ACHN (cell line): Measurements from ENCODE around the gene MARCHF10.
"Not testable (repeated sequence)": the region's sequence is repeated elsewhere in the genome, so short reads cannot be mapped to it uniquely, and the experiment has no call there.

ENCODE experiments used
- DNase-seq: peaks from one replicate; pipeline ENCODE4 v3.0.0-alpha.2; 2015
- in situ Hi-C: cut with HindIII; loops from 2 replicates; pipeline ENCODE4 v1.10.0; 2017; ENCODE audit warnings: low sequenced_read_pairs, low pct_ligation_motif_present, low pct_unique_long_range_greater_than_20kb

Gene MARCHF10

GRCh38 chr17:62793919-62794665, 14.0 kb downstream of the MARCHF10 start:
- DNase-seq: no peak
- in situ Hi-C loops: no loop called here

GRCh38 chr17:62792447-62792800, 15.7 kb downstream of the MARCHF10 start:
- DNase-seq: no peak
- in situ Hi-C loops: no loop called here

- no peak for DNase-seq
- in situ Hi-C loops: no loop called here
These were observed 16.2 kb downstream of the MARCHF10 start for GRCh38 chr17:62791767-62792446.

GRCh38 chr17:62791235-62791734, 16.8 kb downstream of the MARCHF10 start:
- peak; percentile 30 for DNase-seq
- in situ Hi-C loops: no loop called here

- in situ Hi-C loops: no loop called here
- no peak for DNase-seq
These were observed 17.5 kb downstream of the MARCHF10 start for GRCh38 chr17:62790564-62790986.

- in situ Hi-C loops: no loop called here
These were observed 20.7 kb downstream of the MARCHF10 start for GRCh38 chr17:62787366-62787765.

GRCh38 chr17:62786646-62787045, 21.5 kb downstream of the MARCHF10 start:
- no peak for DNase-seq
- in situ Hi-C loops: no loop called here

More at GRCh38 chr17:62787366-62787765, 20.7 kb downstream of the MARCHF10 start:
- no peak for DNase-seq

GRCh38 chr17:62785983-62786382, 22.1 kb downstream of the MARCHF10 start:
- DNase-seq, in situ Hi-C loops: not testable (repeated sequence)

GRCh38 chr17:62782730-62783270, 25.3 kb downstream of the MARCHF10 start:
- DNase-seq: no peak
- in situ Hi-C loops: no loop called here

GRCh38 chr17:62781831-62782251, 26.3 kb downstream of the MARCHF10 start:
- no peak for DNase-seq
- in situ Hi-C loops: no loop called here

GRCh38 chr17:62781356-62781755, 26.8 kb downstream of the MARCHF10 start:
- DNase-seq: no peak
- in situ Hi-C loops: no loop called here

GRCh38 chr17:62780951-62781350, 27.2 kb downstream of the MARCHF10 start:
- in situ Hi-C loops: no loop called here
- DNase-seq: no peak

- in situ Hi-C loops: no loop called here
- no peak for DNase-seq
These were observed 27.8 kb downstream of the MARCHF10 start for GRCh38 chr17:62780269-62780668.

GRCh38 chr17:62778990-62779681, 29.0 kb downstream of the MARCHF10 start:
- in situ Hi-C loops: no loop called here
- DNase-seq: peak; percentile 88

GRCh38 chr17:62775876-62776275, 32.2 kb downstream of the MARCHF10 start:
- in situ Hi-C loops: no loop called here
- no peak for DNase-seq

GRCh38 chr17:62774338-62774737, 33.8 kb downstream of the MARCHF10 start:
- in situ Hi-C loops: no loop called here
- no peak for DNase-seq

GRCh38 chr17:62767997-62768396, 40.1 kb downstream of the MARCHF10 start:
- in situ Hi-C loops: no loop called here
- no peak for DNase-seq

GRCh38 chr17:62765351-62765750, 42.8 kb downstream of the MARCHF10 start:
- DNase-seq: no peak
- in situ Hi-C loops: no loop called here
